Activated naive CD4-positive, alpha-beta T cell (primary cell): ENCODE measurements around the gene MYO1D.
"Not testable (repeated sequence)": the region's sequence is repeated elsewhere in the genome, so short reads cannot be mapped to it uniquely, and the experiment has no call there.

Experiments used
- DNase-seq, 4 experiments: peaks; one replicate each; lab custom pipeline; 2025; lab: John Stamatoyannopoulos, UW

The MYO1D gene

GRCh38 chr17:32774695-32775084 lies 102.2 kb downstream of the MYO1D start:
- DNase-seq, result no peak

GRCh38 chr17:32773856-32774694 lies 102.8 kb downstream of the MYO1D start:
- DNase-seq, result no peak

- DNase-seq, result no peak
Observed at GRCh38 chr17:32772453-32773025, 104.4 kb downstream of the MYO1D start.

- DNase-seq, result no peak
Observed at GRCh38 chr17:32771396-32771795, 105.5 kb downstream of the MYO1D start.

DNA sequence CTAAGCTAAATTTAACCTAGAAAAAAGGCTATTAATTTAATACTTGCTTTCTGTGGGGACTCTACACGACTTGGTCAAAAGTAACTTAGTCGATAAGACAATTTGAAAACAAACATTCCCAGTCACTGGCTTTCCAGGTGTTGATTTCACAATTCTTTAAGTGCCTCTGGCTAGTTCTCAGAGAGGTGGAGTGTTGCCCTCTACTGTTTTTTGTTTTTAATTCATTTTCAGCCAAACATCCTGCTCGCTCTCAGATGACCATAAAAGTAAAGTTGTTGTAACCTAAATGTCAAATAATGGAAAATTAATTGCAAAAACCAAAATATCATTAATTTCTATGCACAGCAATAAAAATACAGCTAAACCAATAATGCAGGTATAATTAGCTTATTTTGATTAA lies 107.1 kb downstream of the MYO1D start:
- no peak for DNase-seq

DNA sequence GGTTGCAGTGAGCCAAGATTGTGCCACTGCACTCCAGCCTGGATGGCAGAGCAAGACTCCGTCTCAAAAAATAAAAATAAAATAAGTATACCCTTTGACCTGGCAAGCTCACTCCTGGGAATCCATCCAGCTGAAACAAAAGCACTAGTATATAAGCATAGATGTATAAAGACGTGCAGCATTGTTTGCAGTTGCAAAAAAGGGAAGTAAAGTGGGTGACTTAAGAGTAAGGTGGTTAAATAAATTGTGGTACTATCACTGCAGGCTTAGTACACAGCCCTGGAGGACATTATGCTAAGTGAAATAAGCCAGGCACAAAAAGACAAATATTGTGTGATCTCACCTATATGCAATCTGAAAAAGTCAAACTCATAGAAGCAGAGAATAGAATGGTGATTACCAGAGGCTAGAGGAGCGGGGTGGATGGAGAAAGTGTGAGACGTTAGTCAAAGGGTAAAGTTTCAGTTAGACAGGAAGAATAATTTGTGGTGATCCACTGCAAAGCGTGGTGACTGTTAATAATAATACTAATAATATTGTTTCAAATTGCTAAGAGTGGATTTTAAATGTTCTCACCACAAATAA lies 113.0 kb downstream of the MYO1D start:
- no peak for DNase-seq

DNA sequence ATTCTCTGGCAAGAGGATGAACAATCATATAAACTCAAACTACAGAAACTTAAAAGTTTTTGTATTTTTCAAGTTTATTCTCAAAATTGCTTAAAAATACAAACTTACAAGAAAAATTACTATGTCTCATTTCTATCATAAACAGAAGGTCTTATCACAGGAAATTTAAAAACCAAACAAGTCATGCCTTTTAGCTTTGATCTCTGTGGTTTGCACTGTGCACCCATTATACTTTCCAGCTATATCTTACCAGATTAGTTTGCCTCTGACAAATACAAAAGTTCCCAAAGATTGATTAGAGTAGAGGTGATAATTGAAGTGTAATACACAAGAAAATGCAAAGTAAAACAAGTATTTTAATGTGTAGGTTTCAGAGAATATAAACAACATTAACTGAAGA lies 117.4 kb downstream of the MYO1D start:
- DNase-seq, result no peak

- DNase-seq, result no peak
Observed at GRCh38 chr17:32757963-32758362, 119.0 kb downstream of the MYO1D start.

DNA sequence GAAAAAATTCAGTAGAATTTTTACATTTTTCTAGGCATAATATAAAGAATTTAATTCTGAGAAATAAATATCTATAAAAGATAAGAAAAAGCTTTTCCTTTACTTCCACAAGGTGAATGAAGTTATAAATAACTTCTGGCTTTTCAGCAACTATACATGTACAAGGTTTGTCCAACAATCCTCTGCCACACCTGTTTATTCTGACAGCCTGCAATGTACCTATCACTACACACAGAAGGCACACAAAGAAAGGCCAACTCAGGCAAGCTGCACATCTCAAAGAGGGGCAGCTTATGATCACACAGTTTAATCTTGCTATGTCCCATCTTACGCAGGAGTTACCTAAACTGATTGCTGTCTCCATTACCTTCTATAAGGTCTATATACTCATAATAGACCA lies 120.2 kb downstream of the MYO1D start:
- no peak for DNase-seq

- no peak for DNase-seq
Observed at GRCh38 chr17:32755045-32755805, 121.7 kb downstream of the MYO1D start.

DNA sequence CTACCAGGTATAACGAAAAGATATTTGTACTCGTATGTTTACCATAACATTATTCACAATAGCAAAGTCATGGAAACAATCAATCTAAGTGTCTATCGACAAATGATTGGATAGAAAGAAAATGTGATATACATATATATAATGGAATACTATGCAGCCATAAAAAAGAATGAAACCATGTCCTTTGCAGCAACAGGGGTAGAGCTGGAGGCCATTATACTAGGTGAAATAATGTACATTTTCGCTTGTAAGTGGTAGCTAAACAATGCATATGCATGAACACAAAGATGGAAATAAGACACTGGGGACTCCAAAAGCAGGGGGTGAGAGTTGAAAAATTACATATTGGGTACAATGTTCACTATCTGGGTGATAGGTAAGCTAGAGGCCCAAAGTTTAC lies 124.0 kb downstream of the MYO1D start:
- DNase-seq, result no peak

- no peak for DNase-seq
Observed at GRCh38 chr17:32747856-32748255, 129.1 kb downstream of the MYO1D start.

- no peak for DNase-seq
Observed at GRCh38 chr17:32746698-32747097, 130.2 kb downstream of the MYO1D start.

DNA sequence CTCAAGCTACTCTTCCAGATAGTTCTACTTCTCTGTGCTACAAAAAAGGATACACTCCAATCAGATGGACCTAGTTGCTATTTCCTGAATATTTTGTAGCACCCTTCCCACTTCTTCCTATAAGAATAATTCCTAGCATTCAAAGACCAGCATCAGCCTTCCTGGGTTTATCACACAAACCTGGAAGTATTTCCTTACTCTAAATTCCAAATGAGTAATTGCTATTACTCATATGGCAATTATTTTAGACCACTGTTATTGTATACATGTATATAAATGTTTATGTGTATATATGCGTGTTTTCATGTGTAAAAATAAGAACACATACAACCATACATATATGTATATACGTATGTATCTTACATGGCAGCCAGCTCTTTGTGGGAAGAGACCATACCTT lies 130.6 kb downstream of the MYO1D start:
- DNase-seq, result no peak

GRCh38 chr17:32742681-32743538 lies 134.0 kb downstream of the MYO1D start:
- no peak for DNase-seq

GRCh38 chr17:32741381-32741780 lies 135.5 kb downstream of the MYO1D start:
- DNase-seq, result no peak

DNA sequence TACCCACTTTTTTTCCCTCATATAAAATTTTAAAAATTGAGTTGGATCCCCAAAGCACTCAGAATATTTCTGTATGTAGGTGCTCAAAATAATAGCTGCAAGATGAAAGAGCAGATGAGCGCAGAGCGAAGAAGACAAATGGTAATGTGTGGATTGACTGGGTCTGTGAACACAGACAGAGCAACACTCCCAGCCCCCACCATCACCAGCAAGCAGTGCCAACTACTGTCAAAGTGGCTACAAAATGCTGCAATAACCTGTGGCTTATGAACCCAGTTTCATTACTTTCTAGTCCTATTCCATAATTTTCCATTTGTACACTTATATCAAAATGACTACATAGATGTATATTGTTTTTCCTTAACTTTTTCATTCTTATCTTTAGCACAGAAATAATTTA lies 137.2 kb downstream of the MYO1D start:
- no peak for DNase-seq

GRCh38 chr17:32739151-32739550 lies 137.8 kb downstream of the MYO1D start:
- not testable (repeated sequence) for DNase-seq

GRCh38 chr17:32733401-32733800 lies 143.5 kb downstream of the MYO1D start:
- no peak for DNase-seq

- DNase-seq, result no peak
Observed at GRCh38 chr17:32732900-32733299, 144.0 kb downstream of the MYO1D start.

- no peak for DNase-seq
Observed at GRCh38 chr17:32732296-32732642, 144.7 kb downstream of the MYO1D start.
